ENCODE data around the gene FOCAD.

The FOCAD gene

GRCh38 chr9:20984506-20984905 lies 300.4 kb downstream of the FOCAD start:
- Histone ChIP-seq H3K4me3 (ENCODE audit: low read length, poor library complexity, severe bottlenecking) (no peak overlapping the region), H3K4me2 (ENCODE audit: low read depth, low read length, poor library complexity, severe bottlenecking) (no peak overlapping the region), H3K9ac (ENCODE audit: low read depth, low read length, poor library complexity, severe bottlenecking) (no peak overlapping the region), H3K79me2 (ENCODE audit: insufficient read depth, low read length) (no peaks in the 10 kb centered on the region), H3F3A (ENCODE audit: low read depth) (no peaks in the 10 kb centered on the region), H3K9me2 (replicated peaks; ENCODE audit: low read depth, low read length) (no peaks in the 10 kb centered on the region), H3K27me3 (ENCODE audit: insufficient read depth, low read length, poor library complexity, severe bottlenecking) (no peaks in the 10 kb centered on the region), H4K20me1 (ENCODE audit: insufficient read depth, low read length, poor library complexity, severe bottlenecking) (no peaks in the 10 kb centered on the region), H2AFZ (ENCODE audit: low read length) (no peak overlapping the region), H3K36me3 (ENCODE audit: insufficient read depth, low read length) (peaks cover 16% of the 10 kb centered on the region; the same call in 1 of the 2 replicates), H3K9me3 (ENCODE audit: insufficient read depth, low read depth, low read length) (no peaks in the 10 kb centered on the region), H3K4me1 (ENCODE audit: insufficient read depth, low read length, poor library complexity, severe bottlenecking) (peaks cover 8% of the 10 kb centered on the region)
- TF ChIP-seq EZH2phosphoT487 (IDR thresholded peaks at IDR 0.05; ENCODE audit: borderline replicate concordance) (no peak), CTCF (conservative IDR thresholded peaks at IDR 0.05; ENCODE audit: low read length) (no peak)

- Histone ChIP-seq H4K20me1 (ENCODE audit: insufficient read depth, low read length, poor library complexity, severe bottlenecking) (no peaks in the 10 kb centered on the region), H3K79me2 (ENCODE audit: insufficient read depth, low read length) (no peaks in the 10 kb centered on the region), H3K4me3 (ENCODE audit: low read length, poor library complexity, severe bottlenecking) (no peak overlapping the region), H3F3A (ENCODE audit: low read depth) (no peaks in the 10 kb centered on the region), H3K9me3 (ENCODE audit: insufficient read depth, low read depth, low read length) (no peaks in the 10 kb centered on the region), H3K27me3 (ENCODE audit: insufficient read depth, low read length, poor library complexity, severe bottlenecking) (no peaks in the 10 kb centered on the region), H3K9ac (ENCODE audit: low read depth, low read length, poor library complexity, severe bottlenecking) (no peak overlapping the region), H2AFZ (ENCODE audit: low read length) (no peak overlapping the region), H3K4me2 (ENCODE audit: low read depth, low read length, poor library complexity, severe bottlenecking) (no peak overlapping the region), H3K9me2 (replicated peaks; ENCODE audit: low read depth, low read length) (no peaks in the 10 kb centered on the region), H3K36me3 (ENCODE audit: insufficient read depth, low read length) (peaks cover 26% of the 10 kb centered on the region), H3K4me1 (ENCODE audit: insufficient read depth, low read length, poor library complexity, severe bottlenecking) (peaks cover 1% of the 10 kb centered on the region)
- TF ChIP-seq CTCF (conservative IDR thresholded peaks at IDR 0.05; ENCODE audit: low read length) = no peak
- no peak for TF ChIP-seq EZH2phosphoT487 (IDR thresholded peaks at IDR 0.05; ENCODE audit: borderline replicate concordance)
These were observed 302.0 kb downstream of the FOCAD start for GRCh38 chr9:20985851-20986600.

GRCh38 chr9:20987521-20987920 lies 303.5 kb downstream of the FOCAD start:
- no peak overlapping the region for H2AFZ ChIP-seq (ENCODE audit: low read length)
- no peaks in the 10 kb centered on the region for H3K4me1 ChIP-seq (ENCODE audit: insufficient read depth, low read length, poor library complexity, severe bottlenecking)
- H3K9me2 ChIP-seq (replicated peaks; ENCODE audit: low read depth, low read length) = no peaks in the 10 kb centered on the region
- H3K79me2 ChIP-seq (ENCODE audit: insufficient read depth, low read length) = no peaks in the 10 kb centered on the region
- TF ChIP-seq EZH2phosphoT487 (IDR thresholded peaks at IDR 0.05; ENCODE audit: borderline replicate concordance) = no peak
- TF ChIP-seq CTCF (conservative IDR thresholded peaks at IDR 0.05; ENCODE audit: low read length) = no peak
- no peak overlapping the region for H3K9ac ChIP-seq (ENCODE audit: low read depth, low read length, poor library complexity, severe bottlenecking)
- no peaks in the 10 kb centered on the region for H3F3A ChIP-seq (ENCODE audit: low read depth)
- H3K27me3 ChIP-seq (ENCODE audit: insufficient read depth, low read length, poor library complexity, severe bottlenecking) = no peaks in the 10 kb centered on the region
- no peak overlapping the region for H3K4me3 ChIP-seq (ENCODE audit: low read length, poor library complexity, severe bottlenecking)
- H3K9me3 ChIP-seq (ENCODE audit: insufficient read depth, low read depth, low read length) = no peaks in the 10 kb centered on the region
- H3K36me3 ChIP-seq (ENCODE audit: insufficient read depth, low read length) = peaks cover 23% of the 10 kb centered on the region
- no peak overlapping the region for H3K4me2 ChIP-seq (ENCODE audit: low read depth, low read length, poor library complexity, severe bottlenecking)
- H4K20me1 ChIP-seq (ENCODE audit: insufficient read depth, low read length, poor library complexity, severe bottlenecking) = no peaks in the 10 kb centered on the region
